MM.1S (cell line): ENCODE measurements around the gene SERPINI2.
A peak's percentile ranks its signal among the peaks of the same experiment; 100 is the strongest.

ENCODE experiments used
- DNase-seq: peaks from one replicate; pipeline ENCODE4 v3.0.0-alpha.2; 2015
- H2AFZ ChIP-seq: fragments of 300-600 bp; sonication (generic); 2 replicates; pipeline ENCODE4 v1.6.0; 2016; ENCODE audit warnings: antibody characterized with exemption, low read length
- H3F3A ChIP-seq: fragments of 300-600 bp; sonication (generic); 2 replicates; pipeline ENCODE4 v1.6.1; 2016; ENCODE audit warnings: mild to moderate bottlenecking, antibody characterized with exemption, low read length, moderate library complexity, mixed read lengths; ENCODE audit not compliant: insufficient read depth
- H3K27ac ChIP-seq: fragments of 300-600 bp; sonication (generic); 2 replicates; pipeline ENCODE4 v1.5.1; 2016; ENCODE audit warnings: mild to moderate bottlenecking, low read length
- H3K27me3 ChIP-seq: fragments of 300-600 bp; sonication (generic); replicated peaks from 2 replicates; pipeline ENCODE4 v1.6.0; 2016; ENCODE audit warnings: low read length; ENCODE audit not compliant: insufficient read depth
- H3K36me3 ChIP-seq: fragments of 300-600 bp; sonication (generic); replicated peaks from 2 replicates; pipeline ENCODE4 v1.6.1; 2016; ENCODE audit warnings: mild to moderate bottlenecking, low read length, mixed read lengths; ENCODE audit not compliant: insufficient read depth
- H3K4me1 ChIP-seq: fragments of 300-600 bp; sonication (generic); 2 replicates; pipeline ENCODE4 v1.6.1; 2016; ENCODE audit warnings: low read length, mixed read lengths
- H3K4me2 ChIP-seq: fragments of 300-600 bp; sonication (generic); 2 replicates; pipeline ENCODE4 v1.6.0; 2016; ENCODE audit warnings: low read depth, low read length
- H3K4me3 ChIP-seq: fragments of 300-600 bp; sonication (generic); 2 replicates; pipeline ENCODE4 v1.5.1; 2016; ENCODE audit warnings: low read length, mixed read lengths
- H3K79me2 ChIP-seq: fragments of 300-600 bp; sonication (generic); 2 replicates; pipeline ENCODE4 v1.6.1; 2016; ENCODE audit warnings: mixed run types, low read length, mixed read lengths
- H3K9ac ChIP-seq: fragments of 300-600 bp; sonication (generic); 2 replicates; pipeline ENCODE4 v1.6.1; 2016; ENCODE audit warnings: low read length, mixed read lengths
- H3K9me2 ChIP-seq: fragments of 300-600 bp; sonication (generic); replicated peaks from 2 replicates; pipeline ENCODE4 v1.6.1; 2016; ENCODE audit warnings: mild to moderate bottlenecking, low read length, mixed read lengths; ENCODE audit not compliant: insufficient read depth
- H3K9me3 ChIP-seq: fragments of 300-600 bp; sonication (generic); replicated peaks from 2 replicates; pipeline ENCODE4 v1.6.1; 2016; ENCODE audit warnings: mild to moderate bottlenecking, low read length, mixed read lengths; ENCODE audit not compliant: insufficient read depth
- H4K20me1 ChIP-seq: fragments of 300-600 bp; sonication (generic); 2 replicates; pipeline ENCODE4 v1.6.1; 2016; ENCODE audit warnings: mild to moderate bottlenecking, low read length, moderate library complexity, mixed read lengths; ENCODE audit not compliant: insufficient read depth
- EZH2 ChIP-seq: fragments of 300-600 bp; sonication (generic); optimal IDR thresholded peaks from 2 replicates; pipeline ENCODE3; 2017; ENCODE audit warnings: low read depth, mild to moderate bottlenecking, antibody characterized with exemption, low read length, mixed read lengths
- EZH2phosphoT487 ChIP-seq: fragments of 300-600 bp; sonication (generic); IDR thresholded peaks from 2 replicates; pipeline ENCODE4 v1.6.1; 2018; ENCODE audit warnings: antibody characterized with exemption, low read length
- TF ChIP-seq, protein P1 (sequence below): fragments of 300-600 bp; sonication (generic); IDR thresholded peaks from 2 replicates; pipeline ENCODE4 v1.5.1; 2016; ENCODE audit warnings: antibody characterized with exemption, low read length, mixed read lengths

Gene SERPINI2

GRCh38 chr3:167409611-167410010, 64.2 kb downstream of the SERPINI2 start:
- Histone ChIP-seq H3K9me2 (no peaks in the 10 kb centered on the region), H3K4me2 (no peak overlapping the region), H3K27ac (no peak overlapping the region), H3K4me3 (no peak overlapping the region), H3K27me3 (no peaks in the 10 kb centered on the region), H3K79me2 (no peaks in the 10 kb centered on the region), H2AFZ (no peak overlapping the region), H3F3A (no peaks in the 10 kb centered on the region), H3K9me3 (no peaks in the 10 kb centered on the region), H3K4me1 (no peaks in the 10 kb centered on the region), H3K9ac (no peak overlapping the region), H4K20me1 (no peaks in the 10 kb centered on the region), H3K36me3 (no peaks in the 10 kb centered on the region)
- DNase-seq: no peak
- TF ChIP-seq EZH2 (no peak), EZH2phosphoT487 (no peak)
- TF ChIP-seq, protein P1, sequence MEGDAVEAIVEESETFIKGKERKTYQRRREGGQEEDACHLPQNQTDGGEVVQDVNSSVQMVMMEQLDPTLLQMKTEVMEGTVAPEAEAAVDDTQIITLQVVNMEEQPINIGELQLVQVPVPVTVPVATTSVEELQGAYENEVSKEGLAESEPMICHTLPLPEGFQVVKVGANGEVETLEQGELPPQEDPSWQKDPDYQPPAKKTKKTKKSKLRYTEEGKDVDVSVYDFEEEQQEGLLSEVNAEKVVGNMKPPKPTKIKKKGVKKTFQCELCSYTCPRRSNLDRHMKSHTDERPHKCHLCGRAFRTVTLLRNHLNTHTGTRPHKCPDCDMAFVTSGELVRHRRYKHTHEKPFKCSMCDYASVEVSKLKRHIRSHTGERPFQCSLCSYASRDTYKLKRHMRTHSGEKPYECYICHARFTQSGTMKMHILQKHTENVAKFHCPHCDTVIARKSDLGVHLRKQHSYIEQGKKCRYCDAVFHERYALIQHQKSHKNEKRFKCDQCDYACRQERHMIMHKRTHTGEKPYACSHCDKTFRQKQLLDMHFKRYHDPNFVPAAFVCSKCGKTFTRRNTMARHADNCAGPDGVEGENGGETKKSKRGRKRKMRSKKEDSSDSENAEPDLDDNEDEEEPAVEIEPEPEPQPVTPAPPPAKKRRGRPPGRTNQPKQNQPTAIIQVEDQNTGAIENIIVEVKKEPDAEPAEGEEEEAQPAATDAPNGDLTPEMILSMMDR: no peak

- H4K20me1 ChIP-seq: no peaks in the 10 kb centered on the region
- no peaks in the 10 kb centered on the region for H3K79me2 ChIP-seq
- no peak overlapping the region for H3K4me2 ChIP-seq
- H3K9me3 ChIP-seq: no peaks in the 10 kb centered on the region
- H3K9me2 ChIP-seq: no peaks in the 10 kb centered on the region
- TF ChIP-seq EZH2phosphoT487 (no peak), EZH2 (no peak)
- TF ChIP-seq, protein P1: peak; percentile 55
- no peak overlapping the region for H3K9ac ChIP-seq
- no peaks in the 10 kb centered on the region for H3K36me3 ChIP-seq
- H3K27me3 ChIP-seq: no peaks in the 10 kb centered on the region
- no peak overlapping the region for H3K27ac ChIP-seq
- no peaks in the 10 kb centered on the region for H3K4me1 ChIP-seq
- no peak overlapping the region for H3K4me3 ChIP-seq
- H3F3A ChIP-seq: no peaks in the 10 kb centered on the region
- DNase-seq: peak; percentile 47
- H2AFZ ChIP-seq: no peak overlapping the region
These were observed 66.9 kb downstream of the SERPINI2 start for GRCh38 chr3:167406876-167407492.

DNA sequence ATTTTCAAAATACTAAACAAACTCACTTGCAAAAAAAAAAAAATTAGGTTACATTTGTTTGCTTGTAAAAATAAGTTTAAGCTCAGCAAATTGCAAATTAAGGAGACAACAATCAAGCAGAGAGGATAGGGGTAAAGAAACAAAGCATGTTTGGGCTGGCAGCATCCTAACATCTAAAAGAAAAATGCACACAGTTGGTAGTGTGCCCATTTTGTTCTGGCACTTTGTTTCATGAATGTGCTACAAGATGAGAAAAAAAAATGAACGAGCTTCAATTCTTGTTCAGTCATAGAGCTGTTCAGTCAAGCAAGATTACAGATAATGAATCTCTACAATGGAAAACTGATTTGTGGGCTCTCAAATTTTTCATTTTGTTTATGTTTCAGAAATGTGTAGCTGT, 76.0 kb downstream of the SERPINI2 start:
- Histone ChIP-seq H3K36me3 (no peaks in the 10 kb centered on the region), H3K9me3 (no peaks in the 10 kb centered on the region), H3K4me3 (no peak overlapping the region), H3K4me2 (no peak overlapping the region), H3K4me1 (no peaks in the 10 kb centered on the region), H3F3A (no peaks in the 10 kb centered on the region), H2AFZ (no peak overlapping the region), H3K79me2 (no peaks in the 10 kb centered on the region), H3K27me3 (no peaks in the 10 kb centered on the region), H3K9ac (no peak overlapping the region), H3K9me2 (no peaks in the 10 kb centered on the region), H3K27ac (no peak overlapping the region), H4K20me1 (no peaks in the 10 kb centered on the region)
- no peak for DNase-seq
- TF ChIP-seq, protein P1: no peak
- TF ChIP-seq EZH2phosphoT487 (no peak), EZH2 (no peak)
